Measurements from ENCODE around the gene HDAC1.

HDAC1 gene

DNA sequence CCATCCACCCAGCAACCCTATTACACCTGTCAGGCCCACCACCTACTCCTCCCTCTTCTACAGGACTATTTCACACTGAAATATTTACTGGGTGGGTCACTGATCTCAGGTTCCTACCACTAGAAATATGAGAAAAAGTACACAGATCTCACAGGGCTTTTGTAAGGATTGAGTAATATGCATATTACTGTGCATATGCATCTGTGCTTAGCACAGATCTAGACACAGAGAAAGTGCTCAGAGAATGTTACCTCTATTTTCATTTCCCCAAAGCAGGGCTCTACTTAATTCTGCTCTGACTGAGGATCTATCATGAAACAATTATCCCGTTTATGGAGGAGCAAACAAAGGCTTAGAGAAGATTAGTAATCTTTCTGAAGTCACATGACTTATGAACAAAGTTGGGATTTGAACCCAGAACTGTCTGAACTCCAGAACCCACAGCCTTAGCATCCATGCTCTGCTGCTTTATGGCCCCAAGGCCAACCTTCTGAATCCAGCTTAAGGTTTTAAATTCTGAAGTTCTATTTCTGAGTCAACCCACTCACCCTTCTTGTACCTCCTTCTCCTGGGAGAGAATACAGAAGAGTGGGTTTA lies 82.2 kb downstream of the HDAC1 start:
- DNase-seq: no peak

DNA sequence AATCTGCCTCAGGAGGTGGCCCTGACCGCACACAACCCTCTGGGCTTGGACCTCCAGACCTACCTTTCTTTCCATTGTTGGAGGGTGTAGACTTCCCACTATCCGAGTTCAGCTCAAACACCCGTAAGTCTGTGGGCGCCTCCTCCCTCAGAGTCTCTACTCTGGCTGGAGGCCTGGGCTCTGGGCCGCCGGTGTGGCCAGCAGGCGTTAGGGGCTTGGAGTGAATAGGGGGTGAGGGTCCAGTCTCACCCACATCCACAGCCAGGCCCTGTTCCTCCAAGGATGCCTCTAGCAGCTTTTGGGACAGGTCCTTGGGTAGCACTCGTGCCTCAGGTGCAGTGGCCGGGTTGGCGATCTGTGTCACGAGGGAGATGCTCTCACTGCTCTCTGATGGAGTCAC lies 84.3 kb downstream of the HDAC1 start:
- DNase-seq: no peak

DNA sequence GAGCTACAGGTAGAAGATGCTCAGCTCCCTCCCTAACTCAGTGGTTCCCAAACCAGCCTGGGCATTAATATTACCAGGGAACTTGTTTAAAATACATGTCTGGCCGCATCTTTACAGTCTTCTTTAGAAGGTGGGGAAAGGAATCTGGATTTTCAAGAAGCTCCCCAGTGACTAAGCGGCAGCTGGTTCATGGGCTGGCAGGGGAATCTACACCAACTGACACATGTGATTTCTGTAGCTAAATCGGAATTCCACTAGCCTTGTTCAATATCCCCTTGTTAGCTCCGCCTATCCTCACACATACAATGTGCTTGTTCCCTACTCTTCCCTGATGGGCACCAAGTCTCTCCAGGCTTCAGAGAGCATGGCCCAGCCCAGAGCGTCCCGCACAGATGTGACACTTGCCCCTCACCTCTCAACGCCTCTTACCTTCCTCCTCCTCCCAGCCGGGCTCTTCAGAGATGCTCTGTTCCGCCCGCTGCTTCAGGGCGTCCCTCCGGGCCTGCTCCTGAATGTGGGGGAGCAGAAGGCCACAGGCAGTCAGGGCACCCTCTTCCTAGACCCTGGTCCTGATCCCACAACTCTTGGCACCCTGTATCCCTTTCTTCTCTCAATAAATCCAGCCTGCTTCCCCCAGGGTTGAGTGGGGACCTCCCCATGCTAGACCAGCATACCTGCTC lies 85.8 kb downstream of the HDAC1 start:
- DNase-seq: no peak

DNA sequence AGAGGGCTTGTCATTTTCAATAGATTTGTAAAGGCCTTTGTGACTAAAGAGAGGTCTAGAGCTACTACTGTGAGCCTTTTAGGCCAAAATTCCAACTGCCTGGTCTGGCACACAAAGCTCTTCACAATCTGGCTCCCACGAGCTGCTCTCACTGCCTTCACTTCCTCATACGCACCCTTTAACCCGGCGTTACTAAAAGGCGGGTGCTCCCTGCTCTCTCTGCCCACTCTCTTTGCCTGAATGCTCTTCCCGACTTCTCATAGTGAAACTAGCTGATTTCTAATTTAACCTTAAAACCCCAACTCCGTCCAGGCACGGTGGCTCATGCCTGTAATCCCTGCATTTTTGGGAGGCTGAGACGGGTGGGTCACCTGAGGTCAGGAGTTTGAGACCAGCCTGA lies 88.2 kb downstream of the HDAC1 start:
- peak; percentile 43 to 58 for DNase-seq
